H9 (cell line): ENCODE measurements around the gene ZNF70. TPM values are rescaled to one million over a fixed set of nuclear protein-coding genes. Genes with fewer than 3 reads are reported as not detected.

Source experiments
- DNase-seq: peaks from one replicate; pipeline ENCODE4 v3.0.0-alpha.2; 2017
- H2AFZ ChIP-seq: one replicate; pipeline ENCODE4 v1.6.1; 2013; ENCODE audit warnings: mild to moderate bottlenecking, low read length, control low read depth, moderate library complexity
- H2AK5ac ChIP-seq: 2 replicates; pipeline ENCODE4 v1.6.1; 2013; ENCODE audit warnings: low read length, control low read depth, mixed read lengths; ENCODE audit not compliant: insufficient read length
- H2BK120ac ChIP-seq: one replicate; pipeline ENCODE4 v1.6.1; 2013; ENCODE audit warnings: low read depth, mild to moderate bottlenecking, low read length, control low read depth, inconsistent platforms; ENCODE audit not compliant: poor library complexity, severe bottlenecking
- H2BK12ac ChIP-seq: 2 replicates; pipeline ENCODE4 v1.6.1; 2013; ENCODE audit warnings: low read length, control low read depth, mixed read lengths, low read depth; ENCODE audit not compliant: insufficient read length
- H2BK15ac ChIP-seq: 2 replicates; pipeline ENCODE4 v1.6.1; 2013; ENCODE audit warnings: low read depth, low read length, control low read depth
- H2BK20ac ChIP-seq: one replicate; pipeline ENCODE4 v1.6.1; 2013; ENCODE audit warnings: low read depth, mild to moderate bottlenecking, low read length, control low read depth, inconsistent platforms; ENCODE audit not compliant: poor library complexity, severe bottlenecking
- H2BK5ac ChIP-seq: 2 replicates; pipeline ENCODE4 v1.6.1; 2013; ENCODE audit warnings: low read length, control low read depth, mixed read lengths; ENCODE audit not compliant: insufficient read length
- H3K14ac ChIP-seq: 2 replicates; pipeline ENCODE4 v1.6.1; 2013; ENCODE audit warnings: low read length, control low read depth; ENCODE audit not compliant: insufficient read depth
- H3K18ac ChIP-seq: 2 replicates; pipeline ENCODE4 v1.6.1; 2013; ENCODE audit warnings: low read depth, mild to moderate bottlenecking, mixed read lengths, low read length, control low read depth; ENCODE audit not compliant: insufficient read length
- H3K23ac ChIP-seq: 2 replicates; pipeline ENCODE4 v1.6.1; 2013; ENCODE audit warnings: low read length, control low read depth, mixed read lengths, low read depth; ENCODE audit not compliant: insufficient read length
- H3K23me2 ChIP-seq: 2 replicates; pipeline ENCODE4 v1.6.1; 2013; ENCODE audit warnings: low read depth, mild to moderate bottlenecking, mixed read lengths, low read length, control low read depth; ENCODE audit not compliant: insufficient read length, poor library complexity, severe bottlenecking
- H3K27ac ChIP-seq: 2 replicates; pipeline ENCODE4 v1.5.1; 2013; ENCODE audit warnings: low read length, control low read depth, mixed read lengths, low read depth; ENCODE audit not compliant: insufficient read length
- H3K27me3 ChIP-seq: 2 replicates; pipeline ENCODE4 v1.6.1; 2013; ENCODE audit warnings: low read length, control low read depth, inconsistent platforms; ENCODE audit not compliant: insufficient read depth
- H3K4ac ChIP-seq: 2 replicates; pipeline ENCODE4 v1.6.1; 2013; ENCODE audit warnings: low read depth, mild to moderate bottlenecking, control low read depth, inconsistent platforms, low read length, moderate library complexity
- H3K4me1 ChIP-seq: 2 replicates; pipeline ENCODE4 v1.6.1; 2013; ENCODE audit warnings: low read length, control low read depth, inconsistent platforms; ENCODE audit not compliant: insufficient read depth
- H3K4me2 ChIP-seq: 2 replicates; pipeline ENCODE4 v1.6.1; 2013; ENCODE audit warnings: low read length, control low read depth, mixed read lengths; ENCODE audit not compliant: insufficient read length, insufficient read depth
- H3K56ac ChIP-seq: 2 replicates; pipeline ENCODE4 v1.6.1; 2013; ENCODE audit warnings: low read depth, mild to moderate bottlenecking, mixed read lengths, low read length, control low read depth; ENCODE audit not compliant: insufficient read length
- H3K79me1 ChIP-seq: 2 replicates; pipeline ENCODE4 v1.6.1; 2013; ENCODE audit warnings: low read depth, mild to moderate bottlenecking, moderate library complexity, low read length, control low read depth, inconsistent platforms; ENCODE audit not compliant: insufficient read depth, poor library complexity, severe bottlenecking
- H3K79me2 ChIP-seq: 2 replicates; pipeline ENCODE4 v1.6.1; 2013; ENCODE audit warnings: low read length, control low read depth, inconsistent platforms; ENCODE audit not compliant: insufficient read depth
- H3K9ac ChIP-seq: 2 replicates; pipeline ENCODE4 v1.6.1; 2013; ENCODE audit warnings: low read length, control low read depth, mixed read lengths; ENCODE audit not compliant: insufficient read length; ENCODE audit errors: extremely low read depth
- H3K9me3 ChIP-seq: one replicate; pipeline ENCODE4 v1.6.1; 2013; ENCODE audit warnings: low read depth, low read length, inconsistent platforms; ENCODE audit not compliant: control insufficient read depth
- H3T11ph ChIP-seq: one replicate; pipeline ENCODE4 v1.6.1; 2013; ENCODE audit warnings: mild to moderate bottlenecking, low read length, control low read depth, inconsistent platforms
- H4K20me1 ChIP-seq: one replicate; pipeline ENCODE4 v1.6.1; 2013; ENCODE audit not compliant: control insufficient read depth, insufficient read length, insufficient read depth
- H4K5ac ChIP-seq: 2 replicates; pipeline ENCODE4 v1.6.1; 2013; ENCODE audit warnings: low read depth, mild to moderate bottlenecking, mixed read lengths, low read length, control low read depth; ENCODE audit not compliant: insufficient read length
- H4K8ac ChIP-seq: replicated peaks from 2 replicates; pipeline ENCODE4 v1.6.1; 2013; ENCODE audit warnings: low read length, control low read depth, mixed read lengths, low read depth; ENCODE audit not compliant: insufficient read length
- H4K91ac ChIP-seq: 2 replicates; pipeline ENCODE4 v1.6.1; 2013; ENCODE audit warnings: low read depth, mild to moderate bottlenecking, moderate library complexity, mixed read lengths, low read length, control low read depth; ENCODE audit not compliant: insufficient read length
- H3K27ac Mint-ChIP-seq, 3 experiments: 2 replicates in 2 of 3; 3 replicates in 1 of 3; pipeline ENCODE4 v1.8.0; 2020 to 2021; ENCODE audit warnings: mixed read lengths in 3 of 3, mild to moderate bottlenecking in 1 of 3, moderate library complexity in 1 of 3
- H3K27me3 Mint-ChIP-seq: 2 replicates; pipeline ENCODE4 v1.8.0; 2021; ENCODE audit warnings: low read depth, mild to moderate bottlenecking, moderate library complexity, mixed read lengths
- H3K36me3 Mint-ChIP-seq, 3 experiments: 2 replicates in 2 of 3; 3 replicates in 1 of 3; pipeline ENCODE4 v1.8.0; 2020 to 2021; ENCODE audit warnings: low read depth in 3 of 3, mixed read lengths in 3 of 3; ENCODE audit not compliant: insufficient read depth in 1 of 3
- H3K4me1 Mint-ChIP-seq, 2 experiments: 2 replicates each; pipeline ENCODE4 v1.8.0; 2020; ENCODE audit warnings: mixed read lengths in 2 of 2
- H3K4me3 Mint-ChIP-seq, 2 experiments: 2 replicates in 1 of 2; 3 replicates in 1 of 2; pipeline ENCODE4 v1.8.0; 2020 to 2021; ENCODE audit warnings: mild to moderate bottlenecking in 2 of 2, mixed read lengths in 2 of 2, moderate library complexity in 1 of 2
- H3K9me3 Mint-ChIP-seq, 2 experiments: 2 replicates in 1 of 2; 3 replicates in 1 of 2; pipeline ENCODE4 v1.8.0; 2020; ENCODE audit warnings: mild to moderate bottlenecking in 2 of 2, mixed read lengths in 2 of 2, moderate library complexity in 1 of 2
- CTCF ChIP-seq: fragments of 200-600 bp; sonication (generic); conservative IDR thresholded peaks from 3 replicates; pipeline ENCODE4 v1.8.0; 2021; ENCODE audit warnings: antibody characterized with exemption, mild to moderate bottlenecking
- WGBS: extraction: QIAGEN DNeasy Blood & Tissue Kit; methylation state at CpG from one replicate; pipeline ENCODE4 v1.1.7; 2013; ENCODE audit warnings: missing lambda C conversion rate, low lambda C conversion rate, mixed read lengths; ENCODE audit not compliant: insufficient read length; ENCODE audit errors: extremely low coverage; 5-methylcytosine and 5-hydroxymethylcytosine counted together
- total RNA-seq: library from RNA; stranded (reverse); gene quantifications from 2 replicates; pipeline ENCODE4 v1.2.1, GENCODE V29; 2021

ZNF70 gene
- total RNA-seq, 1 experiment from 2014 or later: 3.5 TPM

GRCh38 chr22:23714596-23715578 is 36.0 kb downstream of the ZNF70 start:
- H3K4me1 Mint-ChIP-seq: peaks cover 0 to 6% of the 10 kb centered on the region in 2 experiments; a peak in 2 of 4 replicates
- no peak overlapping the region for H3K23ac ChIP-seq
- no peak overlapping the region for H3K9ac ChIP-seq
- H3K4me2 ChIP-seq: no peak overlapping the region
- H3K27ac ChIP-seq: no peak overlapping the region
- peaks cover 18 to 41% (median 35%) of the 10 kb centered on the region in 3 experiments for H3K36me3 Mint-ChIP-seq
- WGBS: no CpG with 5 or more reads among the region's 23 CpGs
- H3K18ac ChIP-seq: no peak overlapping the region
- H3K56ac ChIP-seq: no peak overlapping the region
- H3T11ph ChIP-seq: no peak overlapping the region
- H3K27me3 Mint-ChIP-seq: no peaks in the 10 kb centered on the region
- H3K14ac ChIP-seq: no peak overlapping the region
- H2BK20ac ChIP-seq: no peak overlapping the region
- no peak overlapping the region for H4K8ac ChIP-seq
- no peak overlapping the region for H2AFZ ChIP-seq
- H4K5ac ChIP-seq: no peak overlapping the region
- H3K79me1 ChIP-seq: no peaks in the 10 kb centered on the region
- no peak overlapping the region for H4K91ac ChIP-seq
- no peaks in the 10 kb centered on the region; a peak in 1 of 5 replicates for H3K9me3 Mint-ChIP-seq
- H3K4ac ChIP-seq: no peak overlapping the region
- H2BK5ac ChIP-seq: no peak overlapping the region
- TF ChIP-seq CTCF: no peak
- no peak overlapping the region for H2BK15ac ChIP-seq
- peaks cover 3% of the 10 kb centered on the region for H3K23me2 ChIP-seq
- no peaks in the 10 kb centered on the region for H4K20me1 ChIP-seq
- DNase-seq: no peak
- no peak overlapping the region for H2BK120ac ChIP-seq
- no peak overlapping the region for H3K27ac Mint-ChIP-seq
- H3K4me1 ChIP-seq: no peaks in the 10 kb centered on the region
- H2AK5ac ChIP-seq: no peak overlapping the region
- H3K9me3 ChIP-seq: no peaks in the 10 kb centered on the region
- no peaks in the 10 kb centered on the region for H3K27me3 ChIP-seq
- no peak overlapping the region for H2BK12ac ChIP-seq
- no peaks in the 10 kb centered on the region for H3K79me2 ChIP-seq
- peak overlapping the region; percentile 46 to 74; a peak in 4 of 5 replicates for H3K4me3 Mint-ChIP-seq
